COLO829 (cell line): Measurements from ENCODE around the gene STK32B.

Experiments used
- DNase-seq: peaks from one replicate; pipeline ENCODE4 v3.0.0; 2012; ENCODE audit warnings: low spot score

STK32B gene

GRCh38 chr4:5069901-5070300, 18.6 kb downstream of the STK32B start:
- no peak for DNase-seq

- no peak for DNase-seq
These were observed 21.7 kb downstream of the STK32B start for GRCh38 chr4:5072948-5073347.

GRCh38 chr4:5078009-5078408, 26.7 kb downstream of the STK32B start:
- no peak for DNase-seq

- DNase-seq = no peak
These were observed 28.3 kb downstream of the STK32B start for GRCh38 chr4:5079581-5079980.

GRCh38 chr4:5081441-5081999, 30.2 kb downstream of the STK32B start:
- no peak for DNase-seq

GRCh38 chr4:5082376-5082775, 31.1 kb downstream of the STK32B start:
- DNase-seq = no peak

GRCh38 chr4:5084911-5085475, 33.7 kb downstream of the STK32B start:
- no peak for DNase-seq

GRCh38 chr4:5086535-5086934, 35.3 kb downstream of the STK32B start:
- DNase-seq = no peak

GRCh38 chr4:5096261-5096660, 45.0 kb downstream of the STK32B start:
- DNase-seq = no peak

- no peak for DNase-seq
These were observed 46.9 kb downstream of the STK32B start for GRCh38 chr4:5098176-5098575.

GRCh38 chr4:5100336-5100735, 49.1 kb downstream of the STK32B start:
- no peak for DNase-seq

GRCh38 chr4:5100986-5101385, 49.7 kb downstream of the STK32B start:
- DNase-seq = no peak

- no peak for DNase-seq
These were observed 50.3 kb downstream of the STK32B start for GRCh38 chr4:5101571-5101970.

GRCh38 chr4:5110901-5111300, 59.6 kb downstream of the STK32B start:
- DNase-seq = no peak

GRCh38 chr4:5112333-5113095, 61.2 kb downstream of the STK32B start:
- DNase-seq = no peak

GRCh38 chr4:5114950-5115349, 63.7 kb downstream of the STK32B start:
- no peak for DNase-seq

- no peak for DNase-seq
These were observed 67.0 kb downstream of the STK32B start for GRCh38 chr4:5118091-5118786.

GRCh38 chr4:5118994-5119835, 67.9 kb downstream of the STK32B start:
- no peak for DNase-seq

GRCh38 chr4:5120067-5120466, 68.8 kb downstream of the STK32B start:
- no peak for DNase-seq

GRCh38 chr4:5120468-5120867, 69.2 kb downstream of the STK32B start:
- DNase-seq = no peak

GRCh38 chr4:5122114-5122513, 70.8 kb downstream of the STK32B start:
- DNase-seq = no peak

- DNase-seq = no peak
These were observed 73.6 kb downstream of the STK32B start for GRCh38 chr4:5124876-5125275.
